HepG2 (cell line): ENCODE measurements around the gene ARL10. TPM values are rescaled to one million over a fixed set of nuclear protein-coding genes. Genes with fewer than 3 reads are reported as not detected.
A peak's percentile ranks its signal among the peaks of the same experiment; 100 is the strongest.

Experiments used
- CCAR2 ChIP-seq: fragments of 200-400 bp; formaldehyde crosslinking; optimal IDR thresholded peaks from 2 replicates; pipeline ENCODE3; 2018; ENCODE audit warnings: low read depth, mild to moderate bottlenecking, low read length, moderate library complexity
- CENPBD1 ChIP-seq: sonication (generic); formaldehyde crosslinking; IDR thresholded peaks from 2 replicates; pipeline ENCODE4 v1.8.0; 2022; ENCODE audit warnings: missing genetic modification reagents, low read depth, mild to moderate bottlenecking, borderline replicate concordance
- EED ChIP-seq: sonication (generic); formaldehyde crosslinking; IDR thresholded peaks from 2 replicates; pipeline ENCODE4 v1.5.0; 2020; ENCODE audit warnings: mild to moderate bottlenecking, missing genetic modification reagents
- EZH2 ChIP-seq: conservative IDR thresholded peaks from 2 replicates; pipeline ENCODE4 v1.6.1; 2012; ENCODE audit warnings: mild to moderate bottlenecking, low read depth, low read length, moderate library complexity
- GATA4 ChIP-seq: sonication (generic); IDR thresholded peaks from 2 replicates; pipeline ENCODE4 v1.6.1; 2016; ENCODE audit warnings: antibody characterized with exemption, low read depth, borderline replicate concordance
- MEIS2 ChIP-seq: sonication (generic); formaldehyde crosslinking; IDR thresholded peaks from 2 replicates; pipeline ENCODE4 v1.9.0; 2021; ENCODE audit warnings: mild to moderate bottlenecking, missing genetic modification reagents
- ONECUT2 ChIP-seq: sonication (generic); formaldehyde crosslinking; IDR thresholded peaks from 2 replicates; pipeline ENCODE4 v1.4.0; 2020; ENCODE audit warnings: missing genetic modification reagents
- RCOR2 ChIP-seq: IDR thresholded peaks from 2 replicates; pipeline ENCODE4 v1.6.1; 2016; ENCODE audit warnings: missing biosample characterization, missing genetic modification reagents
- REL ChIP-seq: sonication (generic); formaldehyde crosslinking; conservative IDR thresholded peaks from 2 replicates; pipeline ENCODE4 v1.8.0; 2022; ENCODE audit warnings: mild to moderate bottlenecking, missing genetic modification reagents, moderate library complexity
- ZBTB38 ChIP-seq: sonication (generic); formaldehyde crosslinking; IDR thresholded peaks from 2 replicates; pipeline ENCODE4 v1.5.1; 2020; ENCODE audit warnings: mild to moderate bottlenecking, missing genetic modification reagents
- ZFP41 ChIP-seq: sonication (generic); formaldehyde crosslinking; IDR thresholded peaks from 2 replicates; pipeline ENCODE4 v1.4.0; 2020; ENCODE audit warnings: mild to moderate bottlenecking, missing genetic modification reagents, borderline replicate concordance
- ZFX ChIP-seq: sonication (generic); formaldehyde crosslinking; IDR thresholded peaks from 2 replicates; pipeline ENCODE4 v1.4.0; 2020; ENCODE audit warnings: mild to moderate bottlenecking, low read depth, missing genetic modification reagents, moderate library complexity
- ZNF234 ChIP-seq: sonication (generic); formaldehyde crosslinking; conservative IDR thresholded peaks from 2 replicates; pipeline ENCODE4 v1.5.1; 2020; ENCODE audit warnings: mild to moderate bottlenecking, missing genetic modification reagents
- ZNF296 ChIP-seq: sonication (generic); formaldehyde crosslinking; conservative IDR thresholded peaks from 2 replicates; pipeline ENCODE4 v1.5.0; 2020; ENCODE audit warnings: mild to moderate bottlenecking, missing genetic modification reagents
- ZNF30 ChIP-seq: sonication (generic); formaldehyde crosslinking; IDR thresholded peaks from 2 replicates; pipeline ENCODE4 v1.5.0; 2020; ENCODE audit warnings: mild to moderate bottlenecking, missing genetic modification reagents
- ZNF446 ChIP-seq: sonication (generic); formaldehyde crosslinking; IDR thresholded peaks from 2 replicates; pipeline ENCODE4 v1.5.0; 2020; ENCODE audit warnings: mild to moderate bottlenecking, missing genetic modification reagents
- ZNF460 ChIP-seq: sonication (generic); formaldehyde crosslinking; IDR thresholded peaks from 2 replicates; pipeline ENCODE4 v1.5.1; 2020; ENCODE audit warnings: missing genetic modification reagents, mild to moderate bottlenecking, borderline replicate concordance
- ZNF468 ChIP-seq: sonication (generic); formaldehyde crosslinking; IDR thresholded peaks from 2 replicates; pipeline ENCODE4 v1.8.0; 2022; ENCODE audit warnings: mild to moderate bottlenecking, moderate library complexity, missing genetic modification reagents
- ZNF782 ChIP-seq: sonication (generic); formaldehyde crosslinking; IDR thresholded peaks from 2 replicates; pipeline ENCODE4 v1.4.0; 2020; ENCODE audit warnings: missing genetic modification reagents, mild to moderate bottlenecking, borderline replicate concordance
- ZUFSP ChIP-seq: sonication (generic); formaldehyde crosslinking; IDR thresholded peaks from 2 replicates; pipeline ENCODE4 v1.9.0; 2021; ENCODE audit warnings: missing genetic modification reagents, mild to moderate bottlenecking, borderline replicate concordance
- polyA plus RNA-seq, 8 experiments: library from polyadenylated mRNA; depleted of rRNA in 3 of 8; stranded (reverse) in 7 of 8; unstranded in 1 of 8; fragments of >200 nt; fragmentation: Illumina TruSeq in 4 of 8; extraction: Trizol in 4 of 8; gene quantifications; 2 replicates each; pipeline versions ENCODE4 v1.2.1 to v1.2.3, GENCODE V29; 2011 to 2016; ENCODE audit warnings: low read depth in 4 of 8, missing spikeins in 1 of 8, mixed read lengths in 1 of 8; ENCODE audit not compliant: insufficient read depth in 1 of 8
- total RNA-seq, 5 experiments: library from RNA; depleted of rRNA; stranded (reverse); fragments of >200 nt; fragmentation: Illumina TruSeq; extraction: Trizol; gene quantifications; 2 replicates each; pipeline ENCODE4 v1.2.3, GENCODE V29; 2016; ENCODE audit warnings: low read depth in 1 of 5
- TF ChIP-seq, protein P1 (sequence below): IDR thresholded peaks from 2 replicates; pipeline ENCODE4 v1.6.1; 2016; ENCODE audit warnings: missing compliant biosample characterization, missing genetic modification reagents, borderline replicate concordance
- TF ChIP-seq, protein P2 (sequence below): sonication (generic); formaldehyde crosslinking; IDR thresholded peaks from 2 replicates; pipeline ENCODE4 v1.4.0; 2020; ENCODE audit warnings: low read depth, mild to moderate bottlenecking, missing genetic modification reagents
- TF ChIP-seq, protein P3 (sequence below): sonication (generic); formaldehyde crosslinking; IDR thresholded peaks from 2 replicates; pipeline ENCODE4 v1.4.0; 2020; ENCODE audit warnings: missing genetic modification reagents

ARL10 gene
- total and polyA plus RNA-seq, 2 of the 13 experiments (the other 11 are each of a cell fraction or from before 2014, with no cell fraction given), result 0.18 to 0.50 TPM

- TF ChIP-seq, protein P1, sequence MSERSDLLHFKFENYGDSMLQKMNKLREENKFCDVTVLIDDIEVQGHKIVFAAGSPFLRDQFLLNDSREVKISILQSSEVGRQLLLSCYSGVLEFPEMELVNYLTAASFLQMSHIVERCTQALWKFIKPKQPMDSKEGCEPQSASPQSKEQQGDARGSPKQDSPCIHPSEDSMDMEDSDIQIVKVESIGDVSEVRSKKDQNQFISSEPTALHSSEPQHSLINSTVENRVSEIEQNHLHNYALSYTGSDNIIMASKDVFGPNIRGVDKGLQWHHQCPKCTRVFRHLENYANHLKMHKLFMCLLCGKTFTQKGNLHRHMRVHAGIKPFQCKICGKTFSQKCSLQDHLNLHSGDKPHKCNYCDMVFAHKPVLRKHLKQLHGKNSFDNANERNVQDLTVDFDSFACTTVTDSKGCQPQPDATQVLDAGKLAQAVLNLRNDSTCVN (CRISPR knock-in tag), result peak; percentile 54; the same call in 1 of the 2 replicates
- TF ChIP-seq ZBTB38 (peak; percentile 86), ZNF234 (no peak), ZNF468 (CRISPR knock-in tag) (no peak), ZNF782 (peak; percentile 82; the same call in 1 of the 2 replicates), REL (0 out of 2 replicates have a peak, but pooled peaks have one; percentile 34), ZFP41 (CRISPR knock-in tag) (0 out of 2 replicates have a peak, but pooled peaks have one; percentile 12), RCOR2 (CRISPR knock-in tag) (no peak), ZUFSP (CRISPR knock-in tag) (no peak), GATA4 (no peak), ZFX (CRISPR knock-in tag) (peak; percentile 72), MEIS2 (CRISPR knock-in tag) (peak; percentile 72), EZH2 (no peak), ZNF446 (peak; percentile 81; the same call in 1 of the 2 replicates), ZNF460 (no peak), ZNF30 (CRISPR knock-in tag) (no peak), EED (CRISPR knock-in tag) (no peak), CENPBD1 (CRISPR knock-in tag) (no peak; the same call in 1 of the 2 replicates), ONECUT2 (no peak), ZNF296 (CRISPR knock-in tag) (no peak), CCAR2 (no peak)
- TF ChIP-seq, protein P2, sequence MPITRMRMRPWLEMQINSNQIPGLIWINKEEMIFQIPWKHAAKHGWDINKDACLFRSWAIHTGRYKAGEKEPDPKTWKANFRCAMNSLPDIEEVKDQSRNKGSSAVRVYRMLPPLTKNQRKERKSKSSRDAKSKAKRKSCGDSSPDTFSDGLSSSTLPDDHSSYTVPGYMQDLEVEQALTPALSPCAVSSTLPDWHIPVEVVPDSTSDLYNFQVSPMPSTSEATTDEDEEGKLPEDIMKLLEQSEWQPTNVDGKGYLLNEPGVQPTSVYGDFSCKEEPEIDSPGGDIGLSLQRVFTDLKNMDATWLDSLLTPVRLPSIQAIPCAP, result no peak
- TF ChIP-seq, protein P3, sequence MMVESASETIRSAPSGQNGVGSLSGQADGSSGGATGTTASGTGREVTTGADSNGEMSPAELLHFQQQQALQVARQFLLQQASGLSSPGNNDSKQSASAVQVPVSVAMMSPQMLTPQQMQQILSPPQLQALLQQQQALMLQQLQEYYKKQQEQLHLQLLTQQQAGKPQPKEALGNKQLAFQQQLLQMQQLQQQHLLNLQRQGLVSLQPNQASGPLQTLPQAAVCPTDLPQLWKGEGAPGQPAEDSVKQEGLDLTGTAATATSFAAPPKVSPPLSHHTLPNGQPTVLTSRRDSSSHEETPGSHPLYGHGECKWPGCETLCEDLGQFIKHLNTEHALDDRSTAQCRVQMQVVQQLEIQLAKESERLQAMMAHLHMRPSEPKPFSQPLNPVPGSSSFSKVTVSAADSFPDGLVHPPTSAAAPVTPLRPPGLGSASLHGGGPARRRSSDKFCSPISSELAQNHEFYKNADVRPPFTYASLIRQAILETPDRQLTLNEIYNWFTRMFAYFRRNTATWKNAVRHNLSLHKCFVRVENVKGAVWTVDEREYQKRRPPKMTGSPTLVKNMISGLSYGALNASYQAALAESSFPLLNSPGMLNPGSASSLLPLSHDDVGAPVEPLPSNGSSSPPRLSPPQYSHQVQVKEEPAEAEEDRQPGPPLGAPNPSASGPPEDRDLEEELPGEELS (CRISPR knock-in tag), result no peak
These were observed 51.0 kb downstream of the ARL10 start, which contains the start of gene CLTB (continued) for GRCh38 chr5:176415952-176416924.
